HL-60/S4 treated with retinoic acid at 250 ng/mL for 4 days and 3 days (cell line): ENCODE results near the gene PLD3.
"Not testable (repeated sequence)": the region's sequence is repeated elsewhere in the genome, so short reads cannot be mapped to it uniquely, and the experiment has no call there.

Experiments used
- in situ Hi-C: fragments of 300-500 bp; cut with MboI; formaldehyde crosslinking; loops from 2 replicates; pipeline ENCODE4 v1.7.0; 2022; ENCODE audit warnings: low sequenced_read_pairs

PLD3 gene

GRCh38 chr19:40332669-40333068 is 15.8 kb upstream of the PLD3 start:
- in situ Hi-C loops = no loop called here

- in situ Hi-C loops = not testable (repeated sequence)
Observed at GRCh38 chr19:40333083-40333482, 15.4 kb upstream of the PLD3 start.

DNA sequence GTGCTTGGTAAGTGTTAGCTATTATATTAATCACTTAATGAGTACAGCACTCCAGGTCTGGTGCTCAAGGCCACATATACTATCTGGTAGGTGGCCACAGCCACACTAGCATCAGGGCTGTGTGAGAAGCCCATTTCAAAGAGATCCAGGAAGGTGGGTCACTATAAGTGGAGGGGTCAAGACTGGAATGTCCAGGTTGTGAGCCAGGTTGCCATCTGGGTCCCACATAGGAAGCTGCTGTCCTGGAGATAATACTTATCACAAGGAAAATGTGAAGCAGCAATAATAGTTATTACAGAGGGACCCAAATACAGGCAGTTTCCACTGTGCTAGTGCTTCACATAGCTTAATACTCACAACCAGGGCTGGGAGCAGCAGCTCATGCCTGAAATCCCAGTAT is 13.4 kb upstream of the PLD3 start:
- in situ Hi-C loops = no loop called here

GRCh38 chr19:40335855-40336600 is 12.5 kb upstream of the PLD3 start:
- in situ Hi-C loops = no loop called here

- in situ Hi-C loops = no loop called here
Observed at GRCh38 chr19:40336601-40336900, 11.9 kb upstream of the PLD3 start.

GRCh38 chr19:40337107-40337506 is 11.4 kb upstream of the PLD3 start:
- in situ Hi-C loops = no loop called here

GRCh38 chr19:40337594-40337993 is 10.9 kb upstream of the PLD3 start:
- in situ Hi-C loops = no loop called here

- in situ Hi-C loops = no loop called here
Observed at GRCh38 chr19:40339018-40339728, 9.3 kb upstream of the PLD3 start.

DNA sequence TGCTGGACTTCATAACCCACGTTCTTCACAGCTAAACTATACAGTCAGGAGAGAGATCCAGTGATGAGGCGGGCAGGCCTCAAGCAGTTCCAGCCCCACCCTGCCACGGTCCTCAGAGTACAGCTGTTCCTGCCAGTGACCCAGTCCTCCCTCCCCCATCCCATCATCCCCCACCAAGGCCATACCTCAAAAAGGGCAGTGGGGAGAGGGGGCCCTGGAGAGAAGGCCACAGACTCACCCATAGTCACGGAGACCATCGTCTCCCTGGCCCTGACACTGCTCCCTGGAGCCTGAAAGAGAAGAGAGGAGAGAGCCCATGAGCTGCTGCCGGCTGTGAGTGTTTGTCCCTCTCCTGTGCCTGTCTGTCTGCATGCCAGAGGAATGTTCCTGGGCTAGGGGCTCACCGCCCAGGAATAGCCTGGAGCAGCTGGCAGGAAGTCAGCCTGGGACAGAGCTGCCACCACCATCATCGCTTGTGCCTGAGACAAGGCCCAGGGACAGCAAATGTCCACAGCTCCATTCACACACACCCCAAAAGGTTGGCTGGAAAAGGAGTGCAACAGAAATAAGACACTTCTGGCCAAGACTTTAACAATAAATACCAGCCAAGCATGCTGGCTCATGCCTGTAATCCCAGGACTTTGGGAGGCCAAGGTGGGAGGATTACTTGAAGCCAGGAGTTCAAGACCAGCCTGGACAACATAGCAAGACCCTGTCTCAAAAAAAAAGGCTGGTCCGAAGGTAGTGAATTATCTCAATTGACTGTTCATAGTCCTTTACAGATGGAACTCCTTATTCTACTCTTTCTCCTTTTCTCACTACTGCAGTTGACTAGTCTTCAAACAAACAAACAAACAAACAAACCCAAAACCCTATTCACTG is 6.7 kb upstream of the PLD3 start:
- in situ Hi-C loops = no loop called here

GRCh38 chr19:40342644-40343311 is 5.7 kb upstream of the PLD3 start:
- in situ Hi-C loops = no loop called here

GRCh38 chr19:40344422-40344821 is 4.1 kb upstream of the PLD3 start:
- in situ Hi-C loops = no loop called here

GRCh38 chr19:40348961-40349507 is 539 bp downstream of the PLD3 start:
- in situ Hi-C loops = no loop called here

DNA sequence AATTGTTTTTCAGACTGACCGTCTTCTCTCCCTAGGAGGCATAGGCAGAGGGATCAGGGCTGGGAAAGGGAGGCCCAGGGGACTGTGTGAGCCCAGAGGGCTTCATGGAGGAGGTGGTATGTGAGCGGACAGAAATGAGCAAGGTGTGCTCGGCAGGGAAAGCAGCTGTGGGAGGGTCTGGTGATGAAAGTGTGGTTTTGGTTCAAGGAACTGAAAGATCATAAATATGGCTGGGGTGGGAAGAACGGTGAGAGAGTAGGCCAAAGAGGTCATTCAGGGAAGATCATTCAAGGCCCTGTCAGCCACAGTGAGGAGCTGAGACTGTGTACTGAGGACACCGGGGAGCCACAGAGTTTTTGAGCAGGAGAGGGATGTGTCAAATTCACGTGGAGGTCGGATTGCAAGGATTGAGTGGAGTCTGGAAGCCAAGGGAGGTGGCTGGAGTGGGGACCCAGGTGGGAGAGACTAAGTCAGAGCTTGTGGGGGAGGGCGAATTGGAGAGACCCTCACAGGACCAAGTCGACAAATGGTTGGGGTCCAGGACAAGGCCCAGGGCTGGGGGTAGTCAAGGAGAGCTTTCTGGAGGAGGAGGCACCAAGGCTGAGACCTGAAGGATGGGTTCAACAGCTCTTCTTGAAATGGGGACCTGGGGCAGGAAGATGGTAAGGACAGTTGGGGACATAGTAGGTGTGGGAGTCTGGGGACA is 7.6 kb downstream of the PLD3 start:
- in situ Hi-C loops = no loop called here

GRCh38 chr19:40356681-40357595 is 8.4 kb downstream of the PLD3 start:
- in situ Hi-C loops = no loop called here

DNA sequence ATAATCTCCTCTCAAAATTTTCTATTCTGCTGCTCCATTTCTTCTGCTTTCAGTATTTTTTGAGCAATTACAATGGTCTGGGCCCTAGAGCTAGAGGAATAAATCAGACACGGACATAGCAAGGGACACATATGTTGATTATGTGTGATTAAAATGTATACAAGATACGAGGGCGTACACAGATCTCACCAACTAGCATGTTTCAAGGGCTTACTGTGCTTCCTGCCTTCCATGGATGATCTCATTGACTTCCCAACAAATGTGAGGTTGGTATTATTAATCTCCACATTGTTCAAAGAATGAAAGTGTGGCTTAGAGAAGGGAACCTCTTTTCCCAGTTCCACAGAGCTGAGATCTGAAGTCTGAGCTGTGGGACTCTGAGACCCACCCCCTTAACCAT is 9.1 kb downstream of the PLD3 start:
- in situ Hi-C loops = no loop called here

GRCh38 chr19:40358773-40359172 is 10.3 kb downstream of the PLD3 start:
- in situ Hi-C loops = no loop called here

DNA sequence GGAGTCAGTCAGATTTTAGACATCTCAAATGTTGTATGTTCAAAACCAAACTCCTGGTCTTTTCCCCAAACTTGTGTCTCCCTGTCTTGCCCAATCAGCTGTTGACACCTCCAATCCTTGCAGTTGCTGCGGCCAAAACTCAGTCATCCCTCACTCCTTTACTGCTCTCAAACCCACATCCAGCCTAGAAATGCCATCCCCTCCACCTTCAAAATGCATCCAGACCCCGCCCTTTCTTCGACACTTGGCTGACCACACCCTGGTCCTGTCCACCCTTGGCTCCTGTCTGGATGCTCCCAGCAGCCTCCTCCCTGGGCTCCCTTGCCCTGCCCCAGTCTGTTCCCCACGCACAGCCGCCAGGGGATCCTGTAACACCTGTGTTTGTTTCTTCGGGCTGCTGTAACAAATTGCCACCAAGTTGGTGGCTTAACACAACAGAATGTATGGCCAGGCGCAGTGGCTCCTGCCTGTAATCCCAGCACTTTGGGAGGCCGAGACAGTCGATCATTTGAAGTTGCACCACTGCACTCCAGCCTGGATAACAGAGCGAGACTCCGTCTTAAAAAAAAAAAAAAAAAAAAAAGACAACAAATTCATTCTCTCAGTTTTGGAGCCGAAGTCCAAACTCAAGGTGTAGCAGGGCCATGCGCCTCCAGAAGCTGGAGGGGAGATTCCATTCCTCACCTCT is 11.7 kb downstream of the PLD3 start:
- in situ Hi-C loops = no loop called here

- in situ Hi-C loops = no loop called here
Observed at GRCh38 chr19:40360708-40361241, 12.3 kb downstream of the PLD3 start.
